Endothelial cell of umbilical vein (primary cell): ENCODE measurements around the gene TAF6. TPM values are rescaled to one million over a fixed set of nuclear protein-coding genes. Genes with fewer than 3 reads are reported as not detected.
"Not testable (repeated sequence)": the region's sequence is repeated elsewhere in the genome, so short reads cannot be mapped to it uniquely, and the experiment has no call there.

ENCODE experiments used
- BruUV-seq: library from RNA; stranded (reverse); fragments of 400-500 nt; replicated peaks from 2 replicates; lab custom pipeline; 2021; lab: Mats Ljungman, UMichigan
- CTCF ChIA-PET: fragments of 300-600, 350-600 bp; sonication (Branson Sonifier 250); formaldehyde crosslinking; loops from one replicate; lab custom pipeline; 2021; ENCODE audit warnings: antibody characterized with exemption, inconsistent platforms; lab: Charles Lee
- POLR2A ChIA-PET: fragments of 300-600, 350-600 bp; sonication (Branson Sonifier 250); formaldehyde crosslinking; loops from one replicate; lab custom pipeline; 2021; ENCODE audit warnings: antibody characterized with exemption, inconsistent platforms; lab: Charles Lee
- DNase-seq: peaks from one replicate; pipeline ENCODE4 v3.0.0-alpha.2; 2011; ENCODE audit warnings: low read depth, low spot score
- FAIRE-seq: peaks from 2 replicates; lab custom pipeline; 2011; peaks lifted over from hg19 to GRCh38; lab: Jason Lieb, UNC
- H2AFZ ChIP-seq: 2 replicates; pipeline ENCODE4 v1.6.0; 2012; ENCODE audit warnings: low read depth, low read length, control low read depth, inconsistent platforms
- H3K27ac ChIP-seq: 2 replicates; pipeline ENCODE4 v1.5.1; 2011; ENCODE audit warnings: low read depth, mild to moderate bottlenecking, control low read depth, low read length, moderate library complexity; ENCODE audit not compliant: insufficient read depth
- H3K27me3 ChIP-seq, 2 experiments: 2 replicates each; pipeline versions ENCODE4 v1.6.0 to v1.6.1; 2011; ENCODE audit warnings: low read length in 2 of 2, mixed read lengths in 1 of 2; ENCODE audit not compliant: control insufficient read depth in 2 of 2, insufficient read depth in 2 of 2
- H3K36me3 ChIP-seq, 2 experiments: 2 replicates in 1 of 2; 3 replicates in 1 of 2; pipeline ENCODE4 v1.5.1; 2011; ENCODE audit warnings: low read length in 2 of 2, mild to moderate bottlenecking in 1 of 2, moderate library complexity in 1 of 2; ENCODE audit not compliant: control insufficient read depth in 2 of 2, insufficient read depth in 2 of 2; ENCODE audit errors: extremely low read depth in 1 of 2
- H3K4me1 ChIP-seq: 3 replicates; pipeline ENCODE4 v1.5.1; 2011; ENCODE audit warnings: mild to moderate bottlenecking, low read length; ENCODE audit not compliant: control insufficient read depth, insufficient read depth; ENCODE audit errors: extremely low read depth
- H3K4me2 ChIP-seq: 2 replicates; pipeline ENCODE4 v1.6.1; 2011; ENCODE audit warnings: low read length, control low read depth, mixed read lengths; ENCODE audit not compliant: insufficient read depth
- H3K4me3 ChIP-seq, 3 experiments: fragments of 200-600 bp in 1 of 3; sonication (generic), shearing (Covaris generic) in 1 of 3; replicated peaks in 1 of 3; 2 replicates each; pipeline ENCODE4 v1.5.1; 2011 to 2016; ENCODE audit warnings: control low read depth in 3 of 3, low read length in 3 of 3, mild to moderate bottlenecking in 2 of 3, inconsistent platforms in 1 of 3, low read depth in 1 of 3, moderate library complexity in 1 of 3; ENCODE audit not compliant: insufficient read depth in 1 of 3
- H3K79me2 ChIP-seq: 2 replicates; pipeline ENCODE4 v1.6.0; 2012; ENCODE audit warnings: low read length, inconsistent platforms; ENCODE audit not compliant: control insufficient read depth, insufficient read depth
- H3K9ac ChIP-seq: replicated peaks from 2 replicates; pipeline ENCODE3; 2011; ENCODE audit warnings: low read length, control low read depth; ENCODE audit not compliant: insufficient read depth; ENCODE audit errors: extremely low read depth
- H3K9me1 ChIP-seq: replicated peaks from 3 replicates; pipeline ENCODE4 v1.6.0; 2011; ENCODE audit warnings: mild to moderate bottlenecking, low read length; ENCODE audit not compliant: control insufficient read depth, insufficient read depth; ENCODE audit errors: extremely low read depth
- H3K9me3 ChIP-seq: replicated peaks from 2 replicates; pipeline ENCODE4 v1.5.1; 2012; ENCODE audit warnings: low read length, inconsistent platforms; ENCODE audit not compliant: control insufficient read depth, insufficient read depth
- H4K20me1 ChIP-seq: replicated peaks from 2 replicates; pipeline ENCODE3; 2011; ENCODE audit warnings: mild to moderate bottlenecking, low read length; ENCODE audit not compliant: control insufficient read depth, insufficient read depth; ENCODE audit errors: extremely low read depth
- MYC ChIP-seq: IDR thresholded peaks from one replicate; pipeline ENCODE4 v1.6.1; 2011; ENCODE audit warnings: mild to moderate bottlenecking, low read depth, low read length
- dilution Hi-C: fragments of 300-500 bp; cut with MboI; formaldehyde crosslinking; loops from one replicate; pipeline ENCODE4 v1.15.0; 2019; ENCODE audit warnings: low sequenced_read_pairs; ENCODE audit not compliant: extremely low pct_ligation_motif_present
- intact Hi-C: fragments of 100-400 bp; cut with micrococcal nuclease; formaldehyde crosslinking; loops from one replicate; pipeline ENCODE4 v1.10.0; 2022
- polyA plus RNA-seq, 4 experiments: library from polyadenylated mRNA; depleted of rRNA in 3 of 4; stranded (reverse) in 3 of 4; unstranded in 1 of 4; fragments of >200 nt; gene quantifications; 2 replicates each; pipeline versions ENCODE4 v1.2.1 to v1.2.3, GENCODE V29; 2011 to 2012; ENCODE audit warnings: missing spikeins in 1 of 4
- total RNA-seq: library from RNA; stranded (reverse); gene quantifications from 2 replicates; pipeline ENCODE4 v1.2.3, GENCODE V29; 2021
- TF ChIP-seq, protein P1 (sequence below), 2 donors: IDR thresholded peaks; 1 replicate in 1 of 2; 2 replicates in 1 of 2; pipeline ENCODE4 v1.5.1; 2011; ENCODE audit warnings: low read length in 2 of 2, mild to moderate bottlenecking in 2 of 2, moderate library complexity in 2 of 2, control low read depth in 1 of 2, inconsistent platforms in 1 of 2, low read depth in 1 of 2; ENCODE audit not compliant: insufficient read depth in 1 of 2; ENCODE audit errors: extremely low read depth in 1 of 2

The TAF6 gene
- total and polyA plus RNA-seq, 2 donors (not counting 3 experiments of a cell fraction or from before 2014, with no cell fraction given), result 32.7 to 64.6 TPM

DNA sequence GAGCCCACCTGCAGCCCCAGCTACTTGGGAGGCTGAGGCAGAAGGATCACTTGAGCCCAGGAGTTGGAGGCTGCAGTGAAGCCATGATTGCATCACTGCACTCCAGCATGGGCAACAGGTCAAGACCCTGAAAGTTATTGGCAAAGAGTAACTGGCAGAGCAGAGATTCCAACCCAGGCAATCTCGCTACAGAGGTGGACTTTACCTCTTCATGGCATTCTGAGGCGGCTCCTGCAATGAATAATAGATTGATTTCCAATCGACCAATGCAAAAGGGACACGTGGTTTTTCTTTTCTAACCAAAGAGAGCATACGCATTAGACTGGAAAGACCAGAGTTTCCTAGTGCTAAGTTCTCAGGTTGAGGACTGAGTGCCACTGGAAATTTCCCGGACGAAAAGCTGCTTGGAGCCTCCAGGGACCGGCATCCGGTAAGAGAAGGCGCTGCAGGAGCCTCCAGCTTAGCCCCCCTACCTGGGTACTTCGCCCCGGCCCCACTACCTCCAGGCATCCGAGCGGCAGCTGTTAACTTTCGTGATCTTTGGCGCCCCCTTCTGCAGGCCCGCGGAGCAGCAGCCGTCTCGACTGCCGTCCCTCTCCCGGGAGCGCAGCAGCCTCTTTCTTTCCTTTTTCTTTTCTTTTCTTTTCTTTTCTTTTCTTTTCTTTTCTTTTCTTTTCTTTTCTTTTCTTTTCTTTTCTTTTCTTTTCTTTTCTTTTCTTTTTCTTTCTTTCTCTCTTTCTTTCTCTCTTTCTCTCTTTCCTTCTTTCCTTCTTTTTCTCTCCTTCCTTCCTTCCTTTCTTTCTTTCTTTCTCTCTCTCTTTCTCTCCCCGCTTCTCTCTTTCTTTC lies 11.7 kb upstream of the TAF6 start:
- Histone ChIP-seq H3K4me3 (no peak overlapping the region), H3K36me3 (no peaks in the 10 kb centered on the region), H3K27me3 (no peaks in the 10 kb centered on the region), H3K4me1 (peaks cover 11% of the 10 kb centered on the region), H3K27ac (no peak overlapping the region), H4K20me1 (no peaks in the 10 kb centered on the region), H3K9me3 (no peaks in the 10 kb centered on the region), H3K79me2 (no peaks in the 10 kb centered on the region), H3K4me2 (no peak overlapping the region), H3K9ac (no peak overlapping the region), H2AFZ (peak overlapping the region; percentile 46), H3K9me1 (no peaks in the 10 kb centered on the region)
- dilution Hi-C loops (no loop called here), intact Hi-C loops (no loop called here)
- TF ChIP-seq, protein P1, sequence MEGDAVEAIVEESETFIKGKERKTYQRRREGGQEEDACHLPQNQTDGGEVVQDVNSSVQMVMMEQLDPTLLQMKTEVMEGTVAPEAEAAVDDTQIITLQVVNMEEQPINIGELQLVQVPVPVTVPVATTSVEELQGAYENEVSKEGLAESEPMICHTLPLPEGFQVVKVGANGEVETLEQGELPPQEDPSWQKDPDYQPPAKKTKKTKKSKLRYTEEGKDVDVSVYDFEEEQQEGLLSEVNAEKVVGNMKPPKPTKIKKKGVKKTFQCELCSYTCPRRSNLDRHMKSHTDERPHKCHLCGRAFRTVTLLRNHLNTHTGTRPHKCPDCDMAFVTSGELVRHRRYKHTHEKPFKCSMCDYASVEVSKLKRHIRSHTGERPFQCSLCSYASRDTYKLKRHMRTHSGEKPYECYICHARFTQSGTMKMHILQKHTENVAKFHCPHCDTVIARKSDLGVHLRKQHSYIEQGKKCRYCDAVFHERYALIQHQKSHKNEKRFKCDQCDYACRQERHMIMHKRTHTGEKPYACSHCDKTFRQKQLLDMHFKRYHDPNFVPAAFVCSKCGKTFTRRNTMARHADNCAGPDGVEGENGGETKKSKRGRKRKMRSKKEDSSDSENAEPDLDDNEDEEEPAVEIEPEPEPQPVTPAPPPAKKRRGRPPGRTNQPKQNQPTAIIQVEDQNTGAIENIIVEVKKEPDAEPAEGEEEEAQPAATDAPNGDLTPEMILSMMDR (IDR thresholded peaks at IDR 0.05; ENCODE audit: extremely low read depth in 1 of 2, insufficient read depth in 1 of 2, low read depth in 1 of 2, low read length in 2 of 2), result peak; percentile 61 to 85
- no peak for TF ChIP-seq MYC
- POLR2A ChIA-PET, result no interaction called here
- CTCF ChIA-PET, result interaction anchor here (0.6 to 5.9 kb wide), 29 partner anchors 9 to 277 kb away, joined by 3 to 79 read pairs (median 4); partner anchors contain the start of genes AP4M1, GAL3ST4, LAMTOR4 and MCM7
- DNase-seq (peak; percentile 55), FAIRE-seq (peak; percentile 79)
- BruUV-seq, result no TSS peak

DNA sequence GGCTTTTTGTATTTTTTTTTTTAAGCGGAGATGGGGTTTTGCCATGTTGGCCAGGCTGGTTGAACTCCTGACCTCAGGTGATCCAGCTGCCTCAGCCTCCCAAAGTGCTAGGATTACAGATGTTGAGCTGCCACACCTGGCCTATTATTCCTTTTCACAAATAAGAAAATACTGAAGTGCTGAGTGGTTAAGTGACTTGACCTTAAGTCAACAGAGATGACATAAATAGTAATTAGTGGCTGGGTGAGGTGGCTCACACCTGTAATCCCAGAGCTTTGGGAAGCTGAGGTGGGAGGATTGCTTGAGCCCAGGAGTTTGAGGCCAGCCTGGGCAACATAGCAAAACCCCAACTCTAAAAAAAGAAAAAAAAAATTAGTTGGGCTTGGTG lies 11.1 kb upstream of the TAF6 start:
- H3K4me3 ChIP-seq, FAIRE-seq, H3K27ac ChIP-seq, H4K20me1 ChIP-seq, H3K9me3 ChIP-seq, H3K9ac ChIP-seq, DNase-seq, H3K4me2 ChIP-seq, H3K27me3 ChIP-seq, dilution Hi-C loops, H3K79me2 ChIP-seq, H2AFZ ChIP-seq, BruUV-seq, H3K36me3 ChIP-seq, intact Hi-C loops, POLR2A ChIA-PET, H3K9me1 ChIP-seq: not testable (repeated sequence)
- CTCF ChIA-PET, result interaction anchor here (0.7 to 2.8 kb wide), 18 partner anchors 8 to 151 kb away, joined by 3 to 14 read pairs (median 5); partner anchors contain the start of genes AP4M1, GAL3ST4 and MCM7
- H3K4me1 ChIP-seq, result peaks cover 11% of the 10 kb centered on the region
